HG03039 (cell line): Measurements from ENCODE around the gene MET.
A peak's percentile ranks its signal among the peaks of the same experiment; 100 is the strongest.

Experiments
- ATAC-seq: cut with Tn5 transposase; IDR thresholded peaks from one replicate; pipeline ENCODE4 v1.9.1; 2021; ENCODE audit warnings: mild to moderate bottlenecking, moderate library complexity; ENCODE audit not compliant: unreplicated experiment

MET gene

GRCh38 chr7:116780966-116781365 is 109.0 kb downstream of the MET start:
- no peak for ATAC-seq

- no peak for ATAC-seq
Observed at GRCh38 chr7:116781584-116781983, 109.6 kb downstream of the MET start.

GRCh38 chr7:116782177-116782711 is 110.2 kb downstream of the MET start:
- ATAC-seq: no peak

- ATAC-seq: no peak
Observed at GRCh38 chr7:116783666-116784318, 111.8 kb downstream of the MET start.

- no peak for ATAC-seq
Observed at GRCh38 chr7:116784647-116785046, 112.7 kb downstream of the MET start.

GRCh38 chr7:116785843-116786242 is 113.8 kb downstream of the MET start:
- ATAC-seq: no peak

GRCh38 chr7:116786791-116787443 is 114.9 kb downstream of the MET start:
- ATAC-seq: peak; percentile 99

GRCh38 chr7:116787881-116788280 is 115.9 kb downstream of the MET start:
- ATAC-seq: no peak

GRCh38 chr7:116788572-116789197 is 116.7 kb downstream of the MET start:
- ATAC-seq: no peak

GRCh38 chr7:116790025-116790424 is 118.0 kb downstream of the MET start:
- ATAC-seq: no peak

GRCh38 chr7:116792813-116793212 is 120.8 kb downstream of the MET start:
- ATAC-seq: no peak

- no peak for ATAC-seq
Observed at GRCh38 chr7:116793795-116794340, 121.9 kb downstream of the MET start.

GRCh38 chr7:116796471-116796870 is 124.5 kb downstream of the MET start:
- ATAC-seq: no peak

GRCh38 chr7:116797612-116798011 is 125.6 kb downstream of the MET start:
- ATAC-seq: no peak

- ATAC-seq: no peak
Observed at GRCh38 chr7:116798232-116798631, 126.2 kb downstream of the MET start.

- ATAC-seq: no peak
Observed at GRCh38 chr7:116799916-116800315, 127.9 kb downstream of the MET start.

- ATAC-seq: no peak
Observed at GRCh38 chr7:116800594-116800993, 128.6 kb downstream of the MET start.

GRCh38 chr7:116801092-116801710 is 129.2 kb downstream of the MET start:
- ATAC-seq: no peak

GRCh38 chr7:116802144-116802745 is 130.2 kb downstream of the MET start:
- ATAC-seq: no peak

GRCh38 chr7:116802746-116803152 is 130.8 kb downstream of the MET start:
- peak; percentile 70 for ATAC-seq

GRCh38 chr7:116804471-116804870 is 132.5 kb downstream of the MET start:
- no peak for ATAC-seq
